Measurements from ENCODE around the gene LAMP5. TPM values are rescaled to one million over a fixed set of nuclear protein-coding genes. Genes with fewer than 3 reads are reported as not detected.

LAMP5 gene
- polyA plus RNA-seq, 1 donor (not counting 4 experiments of a cell fraction or from before 2014, with no cell fraction given) = not detected

DNA sequence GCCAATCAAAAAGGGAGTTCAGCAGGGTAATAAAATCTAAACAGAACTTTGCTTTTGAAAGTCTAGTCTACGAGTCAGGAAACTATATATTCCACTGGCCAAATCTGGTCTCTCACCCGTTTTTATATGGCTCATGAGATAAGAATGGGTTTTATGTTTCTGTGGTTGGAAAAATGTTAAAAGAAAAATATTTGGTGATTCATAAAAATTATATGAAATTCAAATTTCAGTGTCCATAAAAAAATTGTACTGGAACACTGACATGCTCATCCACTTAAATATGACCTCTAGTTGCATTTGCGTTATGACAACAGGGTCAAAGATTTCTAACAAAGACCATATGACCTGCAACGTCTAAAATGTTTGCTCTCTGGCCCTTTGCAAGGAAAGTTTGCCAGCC is 22.3 kb upstream of the LAMP5 start:
- Histone ChIP-seq H3K9me3 (ENCODE audit: control insufficient read depth, low read depth, low read length) (no peaks in the 10 kb centered on the region), H3K9me1 (ENCODE audit: control insufficient read depth, extremely low read depth, insufficient read depth, low read length) (no peaks in the 10 kb centered on the region), H3K4me2 (ENCODE audit: control insufficient read depth, extremely low read depth, insufficient read depth, low read depth, low read length) (no peak overlapping the region), H3K4me3 (ENCODE audit: control insufficient read depth in 2 of 3, extremely low read depth in 1 of 3, insufficient read depth in 2 of 3, low read depth in 1 of 3, low read length in 3 of 3) (no peak overlapping the region), H3K79me2 (ENCODE audit: control insufficient read depth, insufficient read depth, low read length) (no peaks in the 10 kb centered on the region), H3K9ac (ENCODE audit: control insufficient read depth, extremely low read depth, insufficient read depth, low read length) (no peak overlapping the region), H3K36me3 (ENCODE audit: control insufficient read depth in 2 of 2, extremely low read depth in 1 of 2, insufficient read depth in 2 of 2, low read length in 2 of 2) (no peaks in the 10 kb centered on the region), H3K4me1 (ENCODE audit: control insufficient read depth, extremely low read depth, insufficient read depth, low read length) (no peaks in the 10 kb centered on the region), H3K27me3 (ENCODE audit: control insufficient read depth, extremely low read depth, insufficient read depth, low read length) (no peaks in the 10 kb centered on the region), H2AFZ (ENCODE audit: control insufficient read depth, low read length) (no peak overlapping the region), H4K20me1 (ENCODE audit: control insufficient read depth, extremely low read depth, insufficient read depth, low read length) (no peaks in the 10 kb centered on the region), H3K27ac (ENCODE audit: control insufficient read depth, insufficient read depth, low read length) (no peak overlapping the region)
- dilution Hi-C loops (cut with MboI; ENCODE audit: extremely low pct_ligation_motif_present, low sequenced_read_pairs) = no loop called here
- FAIRE-seq = no peak
- no peak for DNase-seq (ENCODE audit: low read depth, low spot score)
- no peak for TF ChIP-seq EZH2 (IDR thresholded peaks at IDR 0.05; ENCODE audit: low read length)
- TF ChIP-seq, protein P1, sequence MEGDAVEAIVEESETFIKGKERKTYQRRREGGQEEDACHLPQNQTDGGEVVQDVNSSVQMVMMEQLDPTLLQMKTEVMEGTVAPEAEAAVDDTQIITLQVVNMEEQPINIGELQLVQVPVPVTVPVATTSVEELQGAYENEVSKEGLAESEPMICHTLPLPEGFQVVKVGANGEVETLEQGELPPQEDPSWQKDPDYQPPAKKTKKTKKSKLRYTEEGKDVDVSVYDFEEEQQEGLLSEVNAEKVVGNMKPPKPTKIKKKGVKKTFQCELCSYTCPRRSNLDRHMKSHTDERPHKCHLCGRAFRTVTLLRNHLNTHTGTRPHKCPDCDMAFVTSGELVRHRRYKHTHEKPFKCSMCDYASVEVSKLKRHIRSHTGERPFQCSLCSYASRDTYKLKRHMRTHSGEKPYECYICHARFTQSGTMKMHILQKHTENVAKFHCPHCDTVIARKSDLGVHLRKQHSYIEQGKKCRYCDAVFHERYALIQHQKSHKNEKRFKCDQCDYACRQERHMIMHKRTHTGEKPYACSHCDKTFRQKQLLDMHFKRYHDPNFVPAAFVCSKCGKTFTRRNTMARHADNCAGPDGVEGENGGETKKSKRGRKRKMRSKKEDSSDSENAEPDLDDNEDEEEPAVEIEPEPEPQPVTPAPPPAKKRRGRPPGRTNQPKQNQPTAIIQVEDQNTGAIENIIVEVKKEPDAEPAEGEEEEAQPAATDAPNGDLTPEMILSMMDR (optimal IDR thresholded peaks at IDR 0.05 in 1 of 3, IDR thresholded peaks at IDR 0.05 in 1 of 3, conservative IDR thresholded peaks at IDR 0.05 in 1 of 3; ENCODE audit: extremely low read depth in 1 of 3, insufficient read depth in 2 of 3, low read length in 3 of 3) = no peak

DNA sequence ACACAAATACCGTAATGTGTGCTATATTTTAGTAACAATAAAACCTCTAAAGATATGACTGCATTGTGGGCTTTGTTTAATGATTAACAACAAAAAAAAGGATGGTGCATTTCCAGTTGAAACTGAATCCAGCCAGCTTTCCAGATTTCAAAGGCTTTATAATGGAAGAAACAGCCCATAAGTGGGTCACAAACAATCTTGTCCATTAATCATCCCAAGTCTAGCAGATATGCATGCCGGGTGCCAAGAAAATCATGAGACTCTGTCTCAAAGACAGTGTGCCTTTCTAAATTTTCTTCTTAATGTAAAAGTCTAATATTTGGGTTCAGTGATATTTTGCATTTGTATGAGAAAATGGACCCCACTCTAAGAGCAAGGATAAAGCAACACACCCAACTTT is 20.6 kb upstream of the LAMP5 start:
- Histone ChIP-seq H3K4me1 (ENCODE audit: control insufficient read depth, extremely low read depth, insufficient read depth, low read length) (no peaks in the 10 kb centered on the region), H3K79me2 (ENCODE audit: control insufficient read depth, insufficient read depth, low read length) (no peaks in the 10 kb centered on the region), H2AFZ (ENCODE audit: control insufficient read depth, low read length) (no peak overlapping the region), H3K9ac (ENCODE audit: control insufficient read depth, extremely low read depth, insufficient read depth, low read length) (no peak overlapping the region), H3K9me3 (ENCODE audit: control insufficient read depth, low read depth, low read length) (no peaks in the 10 kb centered on the region), H3K36me3 (ENCODE audit: control insufficient read depth in 2 of 2, extremely low read depth in 1 of 2, insufficient read depth in 2 of 2, low read length in 2 of 2) (no peaks in the 10 kb centered on the region), H3K4me2 (ENCODE audit: control insufficient read depth, extremely low read depth, insufficient read depth, low read depth, low read length) (no peak overlapping the region), H3K4me3 (ENCODE audit: control insufficient read depth in 2 of 3, extremely low read depth in 1 of 3, insufficient read depth in 2 of 3, low read depth in 1 of 3, low read length in 3 of 3) (no peak overlapping the region), H4K20me1 (ENCODE audit: control insufficient read depth, extremely low read depth, insufficient read depth, low read length) (no peaks in the 10 kb centered on the region), H3K27ac (ENCODE audit: control insufficient read depth, insufficient read depth, low read length) (no peak overlapping the region), H3K9me1 (ENCODE audit: control insufficient read depth, extremely low read depth, insufficient read depth, low read length) (no peaks in the 10 kb centered on the region), H3K27me3 (ENCODE audit: control insufficient read depth, extremely low read depth, insufficient read depth, low read length) (no peaks in the 10 kb centered on the region)
- TF ChIP-seq, protein P1 (optimal IDR thresholded peaks at IDR 0.05 in 1 of 3, IDR thresholded peaks at IDR 0.05 in 1 of 3, conservative IDR thresholded peaks at IDR 0.05 in 1 of 3; ENCODE audit: extremely low read depth in 1 of 3, insufficient read depth in 2 of 3, low read length in 3 of 3) = no peak
- TF ChIP-seq EZH2 (IDR thresholded peaks at IDR 0.05; ENCODE audit: low read length) = no peak
- DNase-seq (ENCODE audit: low read depth, low spot score) (no peak), FAIRE-seq (no peak)
- dilution Hi-C loops (cut with MboI; ENCODE audit: extremely low pct_ligation_motif_present, low sequenced_read_pairs) = no loop called here
